ENCODE data around the gene AP5Z1.
"Not testable (repeated sequence)": the region's sequence is repeated elsewhere in the genome, so short reads cannot be mapped to it uniquely, and the experiment has no call there.

The AP5Z1 gene

DNA sequence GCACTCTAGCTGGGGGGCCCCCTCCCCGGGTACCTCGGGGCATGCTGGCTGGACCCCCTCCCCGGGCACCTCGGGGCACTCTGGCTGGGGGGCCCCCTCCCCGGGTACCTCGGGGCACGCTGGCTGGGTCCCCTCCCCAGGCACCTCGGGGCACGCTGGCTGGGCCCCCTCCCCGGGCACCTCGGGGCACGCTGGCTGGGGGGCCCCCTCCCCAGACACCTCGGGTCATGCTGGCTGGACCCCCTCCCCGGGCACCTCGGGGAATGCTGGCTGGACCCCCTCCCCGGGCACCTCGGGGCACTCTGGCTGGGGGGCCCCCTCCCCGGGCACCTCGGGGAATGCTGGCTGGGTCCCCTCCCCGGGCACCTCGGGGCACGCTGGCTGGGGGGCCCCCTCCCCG, 27.2 kb downstream of the AP5Z1 start:
- not testable (repeated sequence) for DNase-seq (ENCODE audit: low read depth)

DNA sequence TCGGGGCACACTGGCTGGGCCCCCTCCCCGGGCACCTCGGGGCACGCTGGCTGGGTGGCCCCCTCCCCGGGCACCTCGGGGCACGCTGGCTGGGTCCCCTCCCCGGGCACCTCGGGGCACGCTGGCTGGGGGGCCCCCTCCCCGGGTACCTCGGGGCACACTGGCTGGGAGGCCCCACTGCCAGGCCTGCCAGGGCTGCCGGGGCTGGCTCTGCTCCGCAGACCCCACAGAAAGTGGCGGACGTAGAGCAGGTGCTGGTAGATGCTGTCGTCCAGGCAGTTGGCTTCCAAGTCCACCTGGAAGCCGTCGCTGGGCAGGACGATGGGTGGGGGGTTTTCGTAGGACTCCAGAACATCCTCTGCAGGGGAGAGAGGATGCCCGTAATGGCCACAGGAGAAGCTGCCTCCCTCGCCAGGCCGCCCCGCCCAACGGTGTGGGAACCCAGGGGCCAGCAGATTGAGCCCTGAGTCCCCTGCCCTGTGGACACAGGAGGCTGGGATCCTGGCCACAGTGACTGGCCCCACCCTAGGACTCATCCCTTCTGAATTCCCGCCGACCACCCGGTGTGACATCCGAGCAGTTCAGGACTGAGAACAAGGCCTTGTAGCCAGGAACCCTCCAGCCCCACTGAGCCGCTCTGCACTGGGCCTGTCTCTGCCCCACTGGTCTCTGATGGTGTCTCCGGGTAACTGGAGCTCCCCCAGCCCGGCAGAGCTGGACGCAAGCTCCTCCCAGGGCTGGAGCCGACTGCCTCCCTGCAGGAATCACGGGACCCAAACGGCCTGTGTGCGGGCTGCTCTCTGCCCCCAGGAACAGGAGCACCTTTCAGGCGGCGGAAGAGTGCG, 28.2 kb downstream of the AP5Z1 start:
- DNase-seq (ENCODE audit: low read depth): no peak

DNA sequence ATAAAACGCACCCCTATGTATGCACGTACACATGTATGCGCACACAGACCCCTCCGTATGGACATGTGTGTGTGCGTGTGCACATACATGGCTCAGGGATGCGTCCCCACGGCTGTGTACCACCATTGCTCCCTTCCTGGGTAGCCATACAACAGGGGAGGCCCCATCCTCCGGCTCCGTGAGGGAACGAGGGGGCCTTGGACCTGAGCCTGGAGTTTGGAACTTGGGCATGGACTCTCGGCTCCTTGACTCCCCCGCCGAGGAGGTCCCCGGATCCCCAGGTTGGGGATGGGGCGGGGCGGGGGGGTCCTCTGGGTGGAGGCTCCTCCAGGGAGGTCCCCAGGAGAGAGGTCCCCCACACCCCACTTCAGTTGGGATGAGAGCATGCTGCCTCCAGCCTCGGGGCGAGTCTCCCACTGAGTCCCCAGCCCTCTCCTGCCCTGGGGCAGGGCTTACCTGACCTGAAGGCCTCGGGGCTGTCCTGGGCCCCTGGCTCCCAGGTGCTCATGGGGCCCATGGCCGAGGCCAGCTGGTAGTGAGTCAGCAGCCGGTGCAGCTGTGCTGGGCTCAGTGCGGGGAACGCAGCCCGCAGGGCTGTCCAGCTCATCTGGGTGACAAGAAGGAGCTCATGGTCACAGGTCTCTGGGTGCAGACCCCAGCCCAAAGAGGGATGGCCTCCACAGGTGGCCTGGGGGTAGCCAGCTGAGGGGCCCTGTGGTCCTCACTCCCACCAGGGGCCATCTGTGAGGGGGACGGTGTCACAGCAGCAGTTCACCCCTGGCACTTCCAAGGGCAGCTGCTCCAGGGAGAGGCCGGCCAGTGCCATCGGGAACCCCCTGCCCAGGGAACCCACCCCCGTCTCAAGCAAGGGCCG, 29.9 kb downstream of the AP5Z1 start:
- DNase-seq (ENCODE audit: low read depth): no peak

DNA sequence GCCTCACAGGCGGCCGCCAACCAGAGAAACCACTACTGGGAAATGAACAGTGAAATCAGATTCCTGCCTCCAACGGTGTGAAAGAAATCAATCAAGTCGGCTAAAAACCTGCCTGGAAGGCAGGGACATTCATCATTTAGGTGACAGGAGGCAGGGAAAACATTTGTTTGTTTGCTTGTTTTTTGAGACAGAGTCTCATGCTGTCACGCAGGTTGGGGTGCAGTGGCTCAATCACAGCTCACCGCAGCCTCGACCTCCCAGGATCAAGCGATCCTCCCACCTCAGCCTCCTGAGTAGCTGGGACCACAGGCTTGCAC, 30.5 kb downstream of the AP5Z1 start:
- no peak for DNase-seq (ENCODE audit: low read depth)

DNA sequence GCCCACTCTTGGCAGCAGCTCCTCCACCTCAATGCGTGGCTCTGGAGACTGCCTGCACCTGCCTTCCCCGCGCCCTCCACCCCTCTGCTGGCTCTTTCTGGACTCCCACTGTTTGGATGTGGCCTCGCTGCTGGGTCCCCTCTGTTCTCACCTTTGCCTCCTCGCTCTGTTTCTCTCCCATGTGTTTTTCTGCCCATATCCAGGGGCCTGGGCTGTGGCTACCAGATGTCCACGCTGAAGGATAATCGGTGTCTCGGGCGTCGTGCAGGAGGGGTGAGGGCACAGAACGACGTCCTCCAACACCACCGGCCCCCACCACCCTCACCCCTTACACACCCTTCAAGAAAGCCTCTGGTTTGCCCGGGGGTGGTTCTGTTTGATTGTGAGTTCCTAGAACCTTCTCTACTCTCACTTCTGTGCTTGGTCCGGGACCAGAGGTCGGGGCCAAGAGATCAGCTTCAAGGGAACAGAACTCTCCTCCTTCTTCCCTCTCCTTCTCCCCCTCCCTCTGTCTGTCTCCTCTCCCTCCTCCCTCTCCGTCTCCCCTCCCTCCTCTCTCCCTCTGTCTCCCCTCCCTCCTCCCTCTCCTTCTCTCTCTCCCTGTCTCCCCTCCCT, 31.7 kb downstream of the AP5Z1 start:
- no peak for DNase-seq (ENCODE audit: low read depth)

DNA sequence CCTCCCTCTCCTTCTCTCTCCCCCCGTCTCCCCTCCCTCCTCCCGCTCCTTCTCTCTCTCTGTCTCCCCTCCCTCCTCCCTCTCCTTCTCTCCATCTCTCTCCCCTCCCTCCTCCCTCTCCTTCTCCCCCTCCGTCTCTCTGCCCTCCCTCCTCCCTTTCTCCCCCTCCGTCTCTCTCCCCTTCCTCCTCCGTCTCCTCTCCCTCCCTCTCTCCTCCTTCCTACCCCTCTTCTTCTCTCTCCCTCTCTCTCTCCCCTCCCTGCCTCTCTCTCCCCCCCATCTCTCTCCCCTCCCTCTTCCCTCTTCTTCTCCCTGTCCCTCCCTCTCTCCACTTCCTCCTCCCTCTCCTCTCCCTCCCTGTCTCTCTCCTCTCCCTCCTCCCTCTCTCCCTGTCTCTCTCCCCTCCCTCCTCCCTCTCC, 32.2 kb downstream of the AP5Z1 start:
- no peak for DNase-seq (ENCODE audit: low read depth)

DNA sequence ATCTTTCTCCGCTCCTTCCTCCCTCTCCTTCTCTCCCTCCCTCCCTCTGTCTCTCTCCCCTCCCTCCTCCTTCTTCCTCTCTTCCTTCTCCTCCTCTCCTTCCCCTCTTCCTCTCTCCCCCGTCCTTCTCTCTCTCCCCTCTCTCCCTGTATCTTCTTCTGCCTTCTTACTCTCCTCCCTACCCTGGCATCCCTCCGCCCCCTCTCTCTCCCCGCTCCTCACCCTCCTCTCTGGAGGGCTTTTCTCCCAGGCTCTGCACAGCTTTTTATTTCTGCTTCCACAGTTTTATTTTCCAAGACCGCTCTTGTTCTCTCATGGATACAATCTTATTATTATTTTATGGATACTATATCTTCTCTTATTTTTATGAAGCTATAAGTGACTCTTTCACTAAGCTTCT, 32.6 kb downstream of the AP5Z1 start:
- no peak for DNase-seq (ENCODE audit: low read depth)

DNA sequence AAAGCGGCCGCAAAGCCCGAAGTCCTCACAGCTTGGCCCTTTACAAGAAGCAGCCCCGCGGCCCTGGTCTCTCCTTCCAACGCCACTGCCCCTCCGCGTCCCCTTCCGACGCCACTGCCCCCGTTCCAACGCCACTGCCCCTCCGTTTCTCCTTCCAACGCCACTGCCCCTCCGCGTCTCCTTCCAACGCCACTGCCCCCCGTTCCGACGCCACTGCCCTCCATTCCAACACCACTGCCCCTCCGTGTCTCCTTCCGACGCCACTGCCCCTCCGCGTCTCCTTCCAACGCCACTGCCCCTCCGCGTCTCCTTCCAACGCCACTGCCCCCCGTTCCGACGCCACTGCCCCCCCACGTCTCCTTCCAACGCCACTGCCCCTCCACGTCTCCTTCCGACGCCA, 33.1 kb downstream of the AP5Z1 start:
- DNase-seq (ENCODE audit: low read depth): no peak

DNA sequence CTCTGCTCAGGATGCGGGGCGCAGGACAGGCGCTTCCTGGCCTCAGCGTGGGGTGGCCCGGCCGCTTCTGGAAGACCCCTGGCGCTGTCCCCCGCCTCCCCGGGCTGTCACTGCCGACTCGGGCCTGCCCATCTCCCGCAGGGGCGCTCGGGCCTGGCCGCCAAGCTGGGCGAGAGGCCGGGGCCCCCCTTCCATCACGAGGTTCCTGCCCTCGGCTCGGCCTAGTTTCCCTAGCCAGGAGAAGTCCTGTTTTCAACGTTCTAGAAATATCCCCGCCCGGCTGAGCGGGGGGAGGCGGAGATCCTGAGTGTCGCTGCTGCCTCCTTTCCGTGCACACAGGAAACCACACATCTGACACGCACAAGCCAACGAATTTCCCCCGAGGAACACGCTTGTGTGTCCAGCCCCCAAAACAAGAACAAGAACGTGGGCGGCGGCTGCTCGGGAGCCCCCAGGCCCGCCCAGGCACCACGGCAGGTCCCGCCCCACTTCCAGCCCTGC, 33.7 kb downstream of the AP5Z1 start:
- DNase-seq (ENCODE audit: low read depth): no peak

DNA sequence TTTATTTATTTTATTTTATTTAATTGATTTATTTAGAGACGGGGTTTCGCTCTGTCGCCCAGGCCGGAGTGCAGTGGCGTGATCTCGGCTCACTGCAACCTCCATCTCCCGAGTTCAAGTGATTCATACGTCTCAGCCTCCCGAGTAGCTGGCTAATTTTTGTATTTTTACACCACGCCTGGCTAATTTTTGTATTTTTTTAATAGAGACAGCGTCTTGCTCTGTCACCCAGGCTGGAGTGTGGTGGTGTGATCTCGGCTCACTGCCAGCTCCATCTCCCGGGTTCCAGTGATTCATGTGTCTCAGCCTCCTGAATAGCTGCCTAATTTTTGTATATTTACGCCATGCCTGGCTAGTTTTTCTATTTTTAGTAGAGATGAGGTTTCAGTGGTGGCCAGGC, 34.2 kb downstream of the AP5Z1 start:
- no peak for DNase-seq (ENCODE audit: low read depth)

DNA sequence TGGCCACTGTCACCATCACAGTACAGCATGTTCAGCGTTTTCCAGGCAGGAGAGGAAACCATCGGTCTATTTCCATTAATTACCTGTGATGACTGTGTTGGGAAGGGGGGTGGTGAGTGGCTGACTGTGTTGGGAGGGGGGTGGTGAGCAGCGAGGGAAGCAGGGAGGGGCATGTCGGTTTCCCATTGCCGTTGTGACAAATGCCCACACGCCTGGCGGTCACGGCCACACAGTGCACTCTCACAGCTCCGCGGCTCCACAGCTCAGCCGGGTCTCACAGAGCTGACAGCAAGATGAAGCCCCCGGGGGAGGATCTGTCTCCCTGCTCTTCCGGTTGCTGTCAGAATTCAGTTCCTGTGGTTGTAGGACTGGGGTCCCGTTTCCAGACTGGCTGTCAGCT, 39.0 kb downstream of the AP5Z1 start:
- no peak for DNase-seq (ENCODE audit: low read depth)

DNA sequence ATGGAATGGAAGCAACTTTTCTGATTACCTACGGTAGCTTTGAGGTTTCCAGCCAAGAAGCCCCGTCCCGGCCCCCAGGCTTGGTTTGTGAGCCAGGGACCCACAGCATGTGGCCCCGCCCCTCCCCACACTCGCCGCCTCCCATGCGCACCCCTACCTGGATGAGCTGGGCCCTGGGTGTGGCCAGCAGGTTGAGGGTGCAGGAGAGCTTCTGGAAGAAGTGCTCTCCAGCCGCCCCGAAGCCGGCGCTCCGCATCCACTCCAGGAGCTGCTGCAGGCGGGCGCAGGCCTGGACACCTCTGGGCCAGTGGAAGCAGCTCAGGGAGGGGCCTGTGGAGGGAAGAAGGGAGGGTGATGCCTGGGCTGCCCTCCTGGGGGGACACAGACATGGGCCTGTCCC, 39.7 kb downstream of the AP5Z1 start:
- DNase-seq (ENCODE audit: low read depth): no peak

DNA sequence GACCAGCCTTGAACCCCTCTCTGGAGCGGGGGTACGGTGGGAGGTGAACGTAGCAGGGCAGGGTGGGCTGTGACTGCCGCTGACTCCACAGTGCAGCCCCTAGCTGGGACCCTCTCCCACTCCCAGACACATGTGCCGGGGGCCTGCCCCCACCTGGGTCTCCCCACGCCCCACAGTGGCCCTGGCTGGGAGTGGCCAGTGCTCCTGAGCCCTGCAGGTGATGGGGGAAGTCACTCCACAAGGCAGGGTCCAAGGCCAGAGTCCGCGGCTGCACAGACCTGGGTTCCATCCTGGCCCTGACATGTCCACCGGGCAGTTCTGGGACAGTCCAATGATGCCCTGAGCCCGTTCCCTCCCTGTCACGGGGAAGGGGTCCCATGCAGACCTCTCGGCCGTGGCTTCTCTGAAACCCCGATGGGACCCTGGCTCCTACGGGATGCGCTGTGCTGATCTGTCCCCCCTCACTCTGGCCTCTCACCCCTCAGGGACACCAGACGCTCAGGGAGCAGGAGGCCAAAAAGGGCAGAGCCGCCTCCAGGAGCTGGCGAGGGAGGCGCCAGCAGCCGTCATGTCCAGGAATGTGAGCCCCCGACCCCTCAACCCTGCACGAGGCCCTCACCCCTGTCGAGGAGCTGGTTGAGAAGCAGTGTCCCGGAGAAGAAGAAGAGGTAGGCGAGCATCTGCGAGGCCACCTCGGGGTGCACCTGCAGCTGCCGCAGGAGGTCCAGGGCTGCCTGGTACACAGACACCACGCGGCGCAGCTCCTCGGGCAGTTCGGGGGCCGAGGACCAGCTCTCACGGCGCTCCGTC, 40.4 kb downstream of the AP5Z1 start:
- no peak for DNase-seq (ENCODE audit: low read depth)

DNA sequence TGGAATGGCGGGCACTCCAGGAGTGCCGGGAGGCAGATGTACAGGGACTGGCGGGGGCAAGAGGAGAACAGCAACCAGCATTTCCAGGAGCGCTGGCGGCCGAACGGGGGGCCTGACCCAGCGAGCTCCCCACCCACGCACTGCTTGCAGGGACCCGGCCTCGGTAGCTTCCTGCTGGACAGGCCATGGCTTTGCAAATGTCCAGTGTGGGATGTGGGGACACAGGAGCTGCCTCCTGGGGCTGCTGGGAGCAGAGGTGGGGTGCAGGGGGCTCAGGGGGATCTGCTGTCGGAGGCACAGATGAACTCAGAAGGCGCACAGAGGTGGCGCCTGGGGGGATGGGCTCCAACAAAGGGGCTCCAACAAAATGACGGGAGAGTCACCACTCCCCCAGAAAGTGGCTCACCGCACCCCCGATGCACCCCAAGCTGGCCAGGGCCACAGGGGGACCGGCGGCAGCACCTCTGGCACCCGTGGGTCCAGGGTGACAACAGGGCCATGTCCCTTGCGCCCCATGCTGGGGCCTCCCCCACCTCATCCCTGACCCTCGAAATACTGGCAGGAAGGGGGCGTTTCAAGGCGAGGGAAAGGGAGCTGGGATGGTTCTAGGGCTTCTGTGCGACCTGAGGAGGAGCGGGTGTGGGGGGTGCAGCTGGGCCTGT, 41.1 kb downstream of the AP5Z1 start:
- no peak for DNase-seq (ENCODE audit: low read depth)

DNA sequence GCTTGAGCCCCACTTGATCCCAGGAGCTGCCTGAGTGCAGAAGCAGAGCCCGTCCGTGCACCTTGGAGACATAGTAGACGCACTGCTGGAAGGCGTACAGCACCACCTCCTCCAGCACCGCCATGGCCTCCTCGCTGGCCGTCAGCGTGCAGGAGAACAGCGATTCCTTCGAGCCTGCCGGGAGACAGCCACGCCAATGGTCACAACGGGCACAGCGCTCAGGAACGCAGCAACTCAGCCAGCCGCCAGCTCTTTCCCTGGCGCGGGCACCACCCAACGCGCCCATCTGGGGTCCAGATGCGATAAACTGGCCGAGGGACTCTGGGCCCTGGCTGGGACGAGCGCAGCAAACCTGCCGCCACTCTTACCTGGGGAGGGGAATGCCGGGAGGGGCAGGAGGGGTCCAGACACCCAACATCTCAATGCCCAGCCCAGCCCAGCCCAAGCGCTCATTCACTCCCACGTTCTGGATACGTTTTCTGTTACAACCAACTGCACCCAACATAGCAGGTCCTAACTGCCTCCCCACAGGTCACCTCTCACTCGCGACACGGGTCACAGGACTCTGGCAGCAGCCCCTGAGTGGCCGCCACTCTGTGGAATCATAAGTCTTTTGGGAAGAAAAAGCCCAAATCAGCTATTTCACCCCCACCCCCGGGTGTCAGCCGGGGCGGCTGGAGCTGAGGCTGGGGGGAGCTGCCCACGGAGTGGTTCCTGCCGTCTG, 41.9 kb downstream of the AP5Z1 start:
- no peak for DNase-seq (ENCODE audit: low read depth)

DNA sequence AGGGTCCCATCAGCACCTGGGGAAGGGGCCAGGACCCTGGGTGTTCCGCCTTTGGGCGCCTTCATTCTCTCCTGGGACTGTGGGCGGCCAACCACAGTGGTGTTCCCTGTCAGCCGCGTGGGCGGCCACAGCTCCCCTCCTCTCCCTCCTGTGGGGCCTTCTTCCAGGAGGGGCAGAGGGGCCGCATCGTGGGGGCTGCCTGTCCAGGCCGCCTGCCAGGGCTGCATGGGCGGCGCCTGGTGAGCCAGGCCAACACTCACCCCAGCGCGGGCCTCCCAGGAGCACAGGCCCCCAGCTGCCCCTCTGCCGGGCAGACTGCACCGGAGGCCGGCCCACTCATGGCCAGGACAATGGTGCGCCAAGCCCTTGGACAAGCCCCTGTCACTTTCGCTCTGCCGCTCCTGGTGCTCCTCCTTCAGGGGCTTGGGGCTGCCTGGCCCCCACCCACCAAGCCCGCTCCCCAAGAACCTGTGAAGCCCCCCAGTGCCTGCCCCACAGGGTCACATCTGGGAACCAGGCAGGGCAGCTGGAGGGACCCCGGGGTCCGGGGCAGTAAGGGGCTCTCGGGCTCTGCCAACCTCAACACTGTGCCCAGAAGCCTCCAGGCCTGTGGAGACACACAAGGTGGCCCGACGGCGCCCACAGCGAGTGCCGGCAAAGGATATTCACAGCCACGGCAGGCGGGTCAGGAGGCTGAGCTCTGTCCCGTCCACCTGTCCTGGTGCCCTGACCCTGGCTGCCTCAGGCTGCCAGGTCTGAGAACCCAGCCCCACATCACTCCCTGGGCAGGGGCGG, 42.8 kb downstream of the AP5Z1 start:
- DNase-seq (ENCODE audit: low read depth): no peak

DNA sequence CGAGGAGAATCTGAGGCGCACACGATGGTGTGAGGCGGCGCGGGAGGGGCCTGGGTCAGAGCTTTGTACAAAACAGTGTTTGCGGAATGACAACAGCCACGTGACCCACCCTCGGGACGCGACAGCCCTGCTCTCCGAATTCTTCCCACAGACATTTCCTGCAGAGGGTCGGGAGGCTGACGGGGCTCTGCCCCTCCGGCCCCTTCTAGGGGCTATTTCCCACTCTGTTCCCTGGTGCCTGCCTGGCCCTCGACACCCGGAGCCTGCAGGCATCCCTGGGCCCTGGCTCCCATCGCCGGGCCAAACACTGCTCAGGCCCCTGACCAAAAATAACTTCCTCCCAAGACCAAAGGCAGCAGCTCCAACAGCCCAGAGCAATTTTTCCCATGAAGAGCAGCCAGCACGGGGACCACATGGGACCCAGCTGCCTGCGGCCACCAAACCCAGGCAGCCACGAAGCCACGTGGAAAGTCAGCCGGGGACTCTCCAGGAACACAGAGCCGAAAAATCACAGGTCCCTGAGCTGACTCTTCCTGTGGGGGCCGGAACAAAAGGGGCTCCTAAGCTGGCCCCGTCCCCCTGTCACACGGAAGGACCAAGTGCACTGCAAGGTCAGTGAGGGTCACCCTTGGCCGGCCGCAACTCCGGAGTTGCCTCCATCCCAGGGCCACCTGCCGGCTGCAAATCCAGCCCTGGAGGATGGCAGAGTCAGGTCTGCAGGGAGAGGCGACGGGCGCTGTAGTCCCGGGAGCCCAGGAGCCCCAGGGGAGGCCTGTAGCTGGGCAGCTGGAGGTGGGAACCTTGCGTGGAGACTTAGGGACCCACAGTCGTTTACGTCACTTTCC, 44.4 kb downstream of the AP5Z1 start:
- no peak for DNase-seq (ENCODE audit: low read depth)

DNA sequence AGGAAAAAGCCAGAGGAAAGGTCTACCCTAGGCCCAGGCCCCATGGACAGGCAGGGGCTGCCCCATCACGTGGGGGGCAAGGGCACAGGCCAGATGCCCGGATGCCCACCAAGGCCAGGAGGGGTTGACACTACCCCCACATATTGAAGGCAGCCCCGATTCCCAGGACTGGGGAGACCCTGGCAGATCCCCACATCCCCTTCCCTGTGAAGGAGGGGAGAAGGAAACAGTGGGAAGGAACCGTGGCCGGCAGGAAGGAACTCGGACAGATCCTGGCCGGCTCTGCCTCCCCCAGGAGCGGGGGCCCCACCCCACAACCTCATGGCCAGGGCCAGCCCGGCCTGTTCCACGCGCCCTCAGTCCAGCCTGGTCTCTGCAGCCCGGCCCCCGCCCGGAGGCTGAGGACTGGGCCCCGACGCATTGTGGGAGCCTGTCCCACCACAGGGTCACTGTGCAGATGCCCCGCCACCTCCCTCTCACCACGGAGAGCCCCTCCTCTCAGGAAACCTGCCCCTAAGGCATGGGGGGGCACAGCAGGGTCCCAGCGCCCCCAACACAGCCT, 45.1 kb downstream of the AP5Z1 start:
- DNase-seq (ENCODE audit: low read depth): no peak
